Memory B cell (primary cell): ENCODE data around the gene JOSD1.

Source experiments
- ATAC-seq: fragments of 150-1000 bp; cut with Tn5 transposase; 2 replicates; pipeline ENCODE4 v1.10.0; 2021; ENCODE audit warnings: low read depth, mild to moderate bottlenecking, moderate library complexity
- DNase-seq, 2 donors: peaks; one replicate each; pipeline ENCODE4 v3.0.0; 2022; ENCODE audit warnings: low spot score in 2 of 2
- H3K27ac Mint-ChIP-seq: one replicate; pipeline ENCODE4 v1.8.0; 2022; ENCODE audit warnings: mild to moderate bottlenecking, moderate library complexity, mixed read lengths
- H3K27me3 Mint-ChIP-seq: one replicate; pipeline ENCODE4 v1.8.0; 2022; ENCODE audit warnings: mixed read lengths
- H3K36me3 Mint-ChIP-seq: one replicate; pipeline ENCODE4 v1.8.0; 2022; ENCODE audit warnings: mild to moderate bottlenecking, mixed read lengths
- H3K4me1 Mint-ChIP-seq: one replicate; pipeline ENCODE4 v1.8.0; 2022; ENCODE audit warnings: mixed read lengths
- H3K4me3 Mint-ChIP-seq: one replicate; pipeline ENCODE4 v1.8.0; 2022; ENCODE audit warnings: mild to moderate bottlenecking, moderate library complexity, mixed read lengths
- H3K9me3 Mint-ChIP-seq: one replicate; pipeline ENCODE4 v1.8.0; 2022; ENCODE audit warnings: mixed read lengths

Gene JOSD1

GRCh38 chr22:38700789-38701628, at the start of gene JOSD1:
Gene JOSD1 (minus strand): TSS chr22:38700943. CDS start chr22:38699987, 956 bp downstream.
- H3K27ac Mint-ChIP-seq = peak within 1 kb of the TSS; percentile 99
- H3K4me1 Mint-ChIP-seq = peaks cover 45% of the 10 kb centered on the region
- no peaks in the 10 kb centered on the region for H3K9me3 Mint-ChIP-seq
- no peaks in the 10 kb centered on the region for H3K27me3 Mint-ChIP-seq
- DNase-seq = peak; percentile 100
- H3K36me3 Mint-ChIP-seq = peaks cover 7% of the 10 kb centered on the region
- ATAC-seq = peak; percentile 61
- peak within 1 kb of the TSS; percentile 95 for H3K4me3 Mint-ChIP-seq

GRCh38 chr22:38750104-38750503, 49.4 kb upstream of the JOSD1 start:
- peaks cover 24% of the 10 kb centered on the region for H3K36me3 Mint-ChIP-seq
- no peaks in the 10 kb centered on the region for H3K27me3 Mint-ChIP-seq
- no peak for DNase-seq
- H3K4me3 Mint-ChIP-seq = peak overlapping the region; percentile 5
- peaks cover 26% of the 10 kb centered on the region for H3K4me1 Mint-ChIP-seq
- H3K27ac Mint-ChIP-seq = peak overlapping the region; percentile 45
- ATAC-seq = no peak
- H3K9me3 Mint-ChIP-seq = no peaks in the 10 kb centered on the region

GRCh38 chr22:38748487-38749136, 47.9 kb upstream of the JOSD1 start:
- peaks cover 22% of the 10 kb centered on the region for H3K36me3 Mint-ChIP-seq
- ATAC-seq (no peak), DNase-seq (no peak)
- no peak overlapping the region for H3K4me3 Mint-ChIP-seq
- no peaks in the 10 kb centered on the region for H3K9me3 Mint-ChIP-seq
- H3K27ac Mint-ChIP-seq = peak overlapping the region; percentile 45
- no peaks in the 10 kb centered on the region for H3K27me3 Mint-ChIP-seq
- H3K4me1 Mint-ChIP-seq = peaks cover 20% of the 10 kb centered on the region

GRCh38 chr22:38745676-38746460, 45.1 kb upstream of the JOSD1 start:
- Mint-ChIP-seq H3K4me3 (no peak overlapping the region), H3K4me1 (peaks cover 3% of the 10 kb centered on the region), H3K9me3 (no peaks in the 10 kb centered on the region), H3K27me3 (no peaks in the 10 kb centered on the region), H3K27ac (no peak overlapping the region), H3K36me3 (peaks cover 17% of the 10 kb centered on the region)
- DNase-seq (no peak), ATAC-seq (no peak)

- Mint-ChIP-seq H3K27ac (no peak overlapping the region), H3K4me3 (no peak overlapping the region), H3K4me1 (no peaks in the 10 kb centered on the region), H3K9me3 (no peaks in the 10 kb centered on the region), H3K36me3 (peaks cover 13% of the 10 kb centered on the region), H3K27me3 (no peaks in the 10 kb centered on the region)
- DNase-seq (no peak), ATAC-seq (no peak)
Measured at GRCh38 chr22:38744981-38745380, 44.2 kb upstream of the JOSD1 start.

- Mint-ChIP-seq H3K27ac (no peak overlapping the region), H3K4me3 (no peak overlapping the region), H3K4me1 (peaks cover 6% of the 10 kb centered on the region), H3K36me3 (peaks cover 17% of the 10 kb centered on the region), H3K9me3 (no peaks in the 10 kb centered on the region), H3K27me3 (no peaks in the 10 kb centered on the region)
- no peak for DNase-seq
- ATAC-seq = no peak
Measured at GRCh38 chr22:38742176-38742942, 41.6 kb upstream of the JOSD1 start.

GRCh38 chr22:38741576-38741975, 40.8 kb upstream of the JOSD1 start:
- ATAC-seq (no peak), DNase-seq (no peak)
- Mint-ChIP-seq H3K27ac (no peak overlapping the region), H3K4me3 (no peak overlapping the region), H3K36me3 (peaks cover 24% of the 10 kb centered on the region), H3K4me1 (peaks cover 13% of the 10 kb centered on the region), H3K9me3 (no peaks in the 10 kb centered on the region), H3K27me3 (no peaks in the 10 kb centered on the region)

- ATAC-seq (no peak), DNase-seq (no peak)
- H3K4me3 Mint-ChIP-seq = no peak overlapping the region
- H3K9me3 Mint-ChIP-seq = no peaks in the 10 kb centered on the region
- peaks cover 14% of the 10 kb centered on the region for H3K4me1 Mint-ChIP-seq
- no peaks in the 10 kb centered on the region for H3K27me3 Mint-ChIP-seq
- peaks cover 25% of the 10 kb centered on the region for H3K36me3 Mint-ChIP-seq
- no peak overlapping the region for H3K27ac Mint-ChIP-seq
Measured at GRCh38 chr22:38741166-38741565, 40.4 kb upstream of the JOSD1 start.

GRCh38 chr22:38740754-38741153, 40.0 kb upstream of the JOSD1 start:
- H3K4me3 Mint-ChIP-seq = no peak overlapping the region

GRCh38 chr22:38740116-38740723, 39.5 kb upstream of the JOSD1 start:
- Mint-ChIP-seq H3K27me3 (no peaks in the 10 kb centered on the region), H3K9me3 (no peaks in the 10 kb centered on the region), H3K27ac (no peak overlapping the region), H3K36me3 (peaks cover 29% of the 10 kb centered on the region), H3K4me3 (no peak overlapping the region), H3K4me1 (peaks cover 19% of the 10 kb centered on the region)
- ATAC-seq (no peak), DNase-seq (no peak)

More at GRCh38 chr22:38740754-38741153, 40.0 kb upstream of the JOSD1 start:
- Mint-ChIP-seq H3K36me3 (peaks cover 29% of the 10 kb centered on the region), H3K27me3 (no peaks in the 10 kb centered on the region), H3K9me3 (no peaks in the 10 kb centered on the region), H3K27ac (no peak overlapping the region), H3K4me1 (peaks cover 19% of the 10 kb centered on the region)
- DNase-seq (no peak), ATAC-seq (no peak)

GRCh38 chr22:38739300-38740055, 38.7 kb upstream of the JOSD1 start:
- H3K36me3 Mint-ChIP-seq = peaks cover 29% of the 10 kb centered on the region
- H3K27me3 Mint-ChIP-seq = no peaks in the 10 kb centered on the region
- peaks cover 19% of the 10 kb centered on the region for H3K4me1 Mint-ChIP-seq
- no peak overlapping the region for H3K27ac Mint-ChIP-seq
- no peak overlapping the region for H3K4me3 Mint-ChIP-seq
- ATAC-seq (no peak), DNase-seq (no peak)
- no peaks in the 10 kb centered on the region for H3K9me3 Mint-ChIP-seq

GRCh38 chr22:38738475-38739070, 37.8 kb upstream of the JOSD1 start:
- Mint-ChIP-seq H3K4me1 (peaks cover 21% of the 10 kb centered on the region), H3K4me3 (no peak overlapping the region)

More at GRCh38 chr22:38738475-38739070, 37.8 kb upstream of the JOSD1 start:
- no peak overlapping the region for H3K27ac Mint-ChIP-seq
- no peak for ATAC-seq
- no peaks in the 10 kb centered on the region for H3K9me3 Mint-ChIP-seq
- H3K36me3 Mint-ChIP-seq = peaks cover 30% of the 10 kb centered on the region
- H3K27me3 Mint-ChIP-seq = no peaks in the 10 kb centered on the region
- no peak for DNase-seq
